H1 (cell line): ENCODE data around the gene SELENOO.

Experiments used
- CTCF ChIP-seq, 3 experiments: IDR thresholded peaks; 1 replicate in 2 of 3; 2 replicates in 1 of 3; pipeline versions ENCODE4 v1.5.1 to v1.6.1; 2011; ENCODE audit warnings: low read length in 3 of 3, mild to moderate bottlenecking in 3 of 3, inconsistent platforms in 2 of 3, low read depth in 1 of 3, moderate library complexity in 1 of 3; ENCODE audit not compliant: insufficient read depth in 1 of 3; ENCODE audit errors: control extremely low read depth in 1 of 3
- EP300 ChIP-seq, 2 experiments: IDR thresholded peaks; 1 replicate in 1 of 2; 2 replicates in 1 of 2; pipeline ENCODE4 v1.6.1; 2011 to 2012; ENCODE audit warnings: low read depth in 2 of 2, low read length in 2 of 2, mild to moderate bottlenecking in 2 of 2, borderline replicate concordance in 1 of 2, inconsistent platforms in 1 of 2, moderate library complexity in 1 of 2
- EZH2 ChIP-seq: fragments of 200-600 bp; sonication (generic); IDR thresholded peaks from 2 replicates; pipeline ENCODE4 v1.7.1; 2012; ENCODE audit warnings: low read depth, mild to moderate bottlenecking, moderate library complexity, low read length, inconsistent platforms; ENCODE audit not compliant: severe bottlenecking
- POLR2AphosphoS5 ChIP-seq: IDR thresholded peaks from 2 replicates; pipeline ENCODE4 v1.6.1; 2011; ENCODE audit warnings: low read depth, low read length
- RXRA ChIP-seq: IDR thresholded peaks from 2 replicates; pipeline ENCODE4 v1.6.1; 2011; ENCODE audit warnings: low read depth, mild to moderate bottlenecking, low read length, moderate library complexity; ENCODE audit not compliant: insufficient read depth
- SIN3A ChIP-seq, 2 experiments: IDR thresholded peaks in 1 of 2; conservative IDR thresholded peaks in 1 of 2; 2 replicates each; pipeline ENCODE4 v1.6.1; 2011 to 2012; ENCODE audit warnings: low read length in 2 of 2, improper control_type of control experiment in 1 of 2, low read depth in 1 of 2, mild to moderate bottlenecking in 1 of 2
- SIX5 ChIP-seq: IDR thresholded peaks from 2 replicates; pipeline ENCODE4 v1.6.1; 2011; ENCODE audit warnings: mild to moderate bottlenecking, low read depth, low read length
- SP1 ChIP-seq: IDR thresholded peaks from 2 replicates; pipeline ENCODE4 v1.6.1; 2011; ENCODE audit warnings: low read depth, low read length
- TEAD4 ChIP-seq: IDR thresholded peaks from 2 replicates; pipeline ENCODE4 v1.6.1; 2012; ENCODE audit warnings: low read depth, low read length, inconsistent platforms, mixed read lengths
- USF2 ChIP-seq: IDR thresholded peaks from 2 replicates; pipeline ENCODE4 v1.6.1; 2011; ENCODE audit warnings: low read length, improper control_type of control experiment

- TF ChIP-seq EZH2 (no peak), CTCF (IDR thresholded peaks at IDR 0.05; ENCODE audit: control extremely low read depth in 1 of 3, insufficient read depth in 1 of 3, low read depth in 1 of 3, low read length in 3 of 3) (no peak), SIX5 (no peak), RXRA (no peak), SIN3A (conservative IDR thresholded peaks at IDR 0.05 in 1 of 2, IDR thresholded peaks at IDR 0.05 in 1 of 2; ENCODE audit: low read depth in 1 of 2, low read length in 2 of 2) (no peak), POLR2AphosphoS5 (no peak), USF2 (no peak), SP1 (no peak), TEAD4 (no peak), EP300 (IDR thresholded peaks at IDR 0.05; ENCODE audit: borderline replicate concordance in 1 of 2, low read depth in 2 of 2, low read length in 2 of 2) (no peak)
Measured at GRCh38 chr22:50184004-50184901, 16.6 kb upstream of the SELENOO start.
